H9 (cell line): ENCODE data around the gene PLD1. TPM values are rescaled to one million over a fixed set of nuclear protein-coding genes. Genes with fewer than 3 reads are reported as not detected.

Source experiments
- DNase-seq: peaks from one replicate; pipeline ENCODE4 v3.0.0-alpha.2; 2017
- H2AFZ ChIP-seq: one replicate; pipeline ENCODE4 v1.6.1; 2013; ENCODE audit warnings: mild to moderate bottlenecking, low read length, control low read depth, moderate library complexity
- H2AK5ac ChIP-seq: 2 replicates; pipeline ENCODE4 v1.6.1; 2013; ENCODE audit warnings: low read length, control low read depth, mixed read lengths; ENCODE audit not compliant: insufficient read length
- H2BK120ac ChIP-seq: one replicate; pipeline ENCODE4 v1.6.1; 2013; ENCODE audit warnings: low read depth, mild to moderate bottlenecking, low read length, control low read depth, inconsistent platforms; ENCODE audit not compliant: poor library complexity, severe bottlenecking
- H2BK12ac ChIP-seq: 2 replicates; pipeline ENCODE4 v1.6.1; 2013; ENCODE audit warnings: low read length, control low read depth, mixed read lengths, low read depth; ENCODE audit not compliant: insufficient read length
- H2BK15ac ChIP-seq: 2 replicates; pipeline ENCODE4 v1.6.1; 2013; ENCODE audit warnings: low read depth, low read length, control low read depth
- H2BK20ac ChIP-seq: one replicate; pipeline ENCODE4 v1.6.1; 2013; ENCODE audit warnings: low read depth, mild to moderate bottlenecking, low read length, control low read depth, inconsistent platforms; ENCODE audit not compliant: poor library complexity, severe bottlenecking
- H2BK5ac ChIP-seq: 2 replicates; pipeline ENCODE4 v1.6.1; 2013; ENCODE audit warnings: low read length, control low read depth, mixed read lengths; ENCODE audit not compliant: insufficient read length
- H3K14ac ChIP-seq: 2 replicates; pipeline ENCODE4 v1.6.1; 2013; ENCODE audit warnings: low read length, control low read depth; ENCODE audit not compliant: insufficient read depth
- H3K18ac ChIP-seq: 2 replicates; pipeline ENCODE4 v1.6.1; 2013; ENCODE audit warnings: low read depth, mild to moderate bottlenecking, mixed read lengths, low read length, control low read depth; ENCODE audit not compliant: insufficient read length
- H3K23ac ChIP-seq: 2 replicates; pipeline ENCODE4 v1.6.1; 2013; ENCODE audit warnings: low read length, control low read depth, mixed read lengths, low read depth; ENCODE audit not compliant: insufficient read length
- H3K23me2 ChIP-seq: 2 replicates; pipeline ENCODE4 v1.6.1; 2013; ENCODE audit warnings: low read depth, mild to moderate bottlenecking, mixed read lengths, low read length, control low read depth; ENCODE audit not compliant: insufficient read length, poor library complexity, severe bottlenecking
- H3K27ac ChIP-seq: 2 replicates; pipeline ENCODE4 v1.5.1; 2013; ENCODE audit warnings: low read length, control low read depth, mixed read lengths, low read depth; ENCODE audit not compliant: insufficient read length
- H3K27me3 ChIP-seq: 2 replicates; pipeline ENCODE4 v1.6.1; 2013; ENCODE audit warnings: low read length, control low read depth, inconsistent platforms; ENCODE audit not compliant: insufficient read depth
- H3K4ac ChIP-seq: 2 replicates; pipeline ENCODE4 v1.6.1; 2013; ENCODE audit warnings: low read depth, mild to moderate bottlenecking, control low read depth, inconsistent platforms, low read length, moderate library complexity
- H3K4me1 ChIP-seq: 2 replicates; pipeline ENCODE4 v1.6.1; 2013; ENCODE audit warnings: low read length, control low read depth, inconsistent platforms; ENCODE audit not compliant: insufficient read depth
- H3K4me2 ChIP-seq: 2 replicates; pipeline ENCODE4 v1.6.1; 2013; ENCODE audit warnings: low read length, control low read depth, mixed read lengths; ENCODE audit not compliant: insufficient read length, insufficient read depth
- H3K56ac ChIP-seq: 2 replicates; pipeline ENCODE4 v1.6.1; 2013; ENCODE audit warnings: low read depth, mild to moderate bottlenecking, mixed read lengths, low read length, control low read depth; ENCODE audit not compliant: insufficient read length
- H3K79me1 ChIP-seq: 2 replicates; pipeline ENCODE4 v1.6.1; 2013; ENCODE audit warnings: low read depth, mild to moderate bottlenecking, moderate library complexity, low read length, control low read depth, inconsistent platforms; ENCODE audit not compliant: insufficient read depth, poor library complexity, severe bottlenecking
- H3K79me2 ChIP-seq: 2 replicates; pipeline ENCODE4 v1.6.1; 2013; ENCODE audit warnings: low read length, control low read depth, inconsistent platforms; ENCODE audit not compliant: insufficient read depth
- H3K9ac ChIP-seq: 2 replicates; pipeline ENCODE4 v1.6.1; 2013; ENCODE audit warnings: low read length, control low read depth, mixed read lengths; ENCODE audit not compliant: insufficient read length; ENCODE audit errors: extremely low read depth
- H3K9me3 ChIP-seq: one replicate; pipeline ENCODE4 v1.6.1; 2013; ENCODE audit warnings: low read depth, low read length, inconsistent platforms; ENCODE audit not compliant: control insufficient read depth
- H3T11ph ChIP-seq: one replicate; pipeline ENCODE4 v1.6.1; 2013; ENCODE audit warnings: mild to moderate bottlenecking, low read length, control low read depth, inconsistent platforms
- H4K20me1 ChIP-seq: one replicate; pipeline ENCODE4 v1.6.1; 2013; ENCODE audit not compliant: control insufficient read depth, insufficient read length, insufficient read depth
- H4K5ac ChIP-seq: 2 replicates; pipeline ENCODE4 v1.6.1; 2013; ENCODE audit warnings: low read depth, mild to moderate bottlenecking, mixed read lengths, low read length, control low read depth; ENCODE audit not compliant: insufficient read length
- H4K8ac ChIP-seq: replicated peaks from 2 replicates; pipeline ENCODE4 v1.6.1; 2013; ENCODE audit warnings: low read length, control low read depth, mixed read lengths, low read depth; ENCODE audit not compliant: insufficient read length
- H4K91ac ChIP-seq: 2 replicates; pipeline ENCODE4 v1.6.1; 2013; ENCODE audit warnings: low read depth, mild to moderate bottlenecking, moderate library complexity, mixed read lengths, low read length, control low read depth; ENCODE audit not compliant: insufficient read length
- H3K27ac Mint-ChIP-seq, 3 experiments: 2 replicates in 2 of 3; 3 replicates in 1 of 3; pipeline ENCODE4 v1.8.0; 2020 to 2021; ENCODE audit warnings: mixed read lengths in 3 of 3, mild to moderate bottlenecking in 1 of 3, moderate library complexity in 1 of 3
- H3K27me3 Mint-ChIP-seq: 2 replicates; pipeline ENCODE4 v1.8.0; 2021; ENCODE audit warnings: low read depth, mild to moderate bottlenecking, moderate library complexity, mixed read lengths
- H3K36me3 Mint-ChIP-seq, 3 experiments: 2 replicates in 2 of 3; 3 replicates in 1 of 3; pipeline ENCODE4 v1.8.0; 2020 to 2021; ENCODE audit warnings: low read depth in 3 of 3, mixed read lengths in 3 of 3; ENCODE audit not compliant: insufficient read depth in 1 of 3
- H3K4me1 Mint-ChIP-seq, 2 experiments: 2 replicates each; pipeline ENCODE4 v1.8.0; 2020; ENCODE audit warnings: mixed read lengths in 2 of 2
- H3K4me3 Mint-ChIP-seq, 2 experiments: 2 replicates in 1 of 2; 3 replicates in 1 of 2; pipeline ENCODE4 v1.8.0; 2020 to 2021; ENCODE audit warnings: mild to moderate bottlenecking in 2 of 2, mixed read lengths in 2 of 2, moderate library complexity in 1 of 2
- H3K9me3 Mint-ChIP-seq, 2 experiments: 2 replicates in 1 of 2; 3 replicates in 1 of 2; pipeline ENCODE4 v1.8.0; 2020; ENCODE audit warnings: mild to moderate bottlenecking in 2 of 2, mixed read lengths in 2 of 2, moderate library complexity in 1 of 2
- WGBS: extraction: QIAGEN DNeasy Blood & Tissue Kit; methylation state at CpG from one replicate; pipeline ENCODE4 v1.1.7; 2013; ENCODE audit warnings: missing lambda C conversion rate, low lambda C conversion rate, mixed read lengths; ENCODE audit not compliant: insufficient read length; ENCODE audit errors: extremely low coverage; 5-methylcytosine and 5-hydroxymethylcytosine counted together
- total RNA-seq: library from RNA; stranded (reverse); gene quantifications from 2 replicates; pipeline ENCODE4 v1.2.1, GENCODE V29; 2021
- TF ChIP-seq, protein P1 (sequence below): fragments of 200-600 bp; sonication (generic); conservative IDR thresholded peaks from 3 replicates; pipeline ENCODE4 v1.8.0; 2021; ENCODE audit warnings: antibody characterized with exemption, mild to moderate bottlenecking

Gene PLD1
- total RNA-seq, 1 experiment from 2014 or later = 1.8 TPM

DNA sequence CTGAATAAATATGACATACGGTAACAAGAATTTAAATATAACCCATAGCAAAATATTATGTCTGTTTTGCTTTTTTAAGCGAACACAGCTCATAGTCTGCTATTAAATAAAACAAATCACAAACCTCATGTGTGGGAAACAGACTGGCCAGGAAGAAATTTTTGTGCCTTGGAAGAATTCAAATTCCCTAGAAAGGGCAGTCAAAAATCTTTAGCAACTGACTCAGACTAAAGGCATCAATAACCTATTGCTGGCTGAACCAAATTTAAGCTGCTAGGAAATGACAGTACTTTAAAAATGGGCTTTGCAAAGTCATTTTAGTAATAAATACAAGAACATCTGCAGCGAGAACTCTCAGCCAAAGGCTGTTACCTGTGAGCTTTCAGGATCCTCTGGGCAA lies 151.4 kb downstream of the PLD1 start:
- no peaks in the 10 kb centered on the region for H3K4me1 Mint-ChIP-seq
- Histone ChIP-seq H3K27me3 (no peaks in the 10 kb centered on the region), H4K8ac (no peak overlapping the region), H2AFZ (no peak overlapping the region), H4K91ac (no peak overlapping the region), H2BK12ac (no peak overlapping the region), H4K5ac (no peak overlapping the region), H2BK15ac (no peak overlapping the region), H3K27ac (no peak overlapping the region), H3K4me2 (no peak overlapping the region), H2BK5ac (no peak overlapping the region), H2BK20ac (no peak overlapping the region), H2BK120ac (no peak overlapping the region), H3K4ac (no peak overlapping the region), H3K23ac (no peak overlapping the region), H2AK5ac (no peak overlapping the region), H3K4me1 (no peaks in the 10 kb centered on the region), H3K56ac (no peak overlapping the region), H3K9ac (no peak overlapping the region), H3K14ac (no peak overlapping the region), H3K23me2 (no peaks in the 10 kb centered on the region), H3K79me2 (no peaks in the 10 kb centered on the region), H3K9me3 (no peaks in the 10 kb centered on the region), H3T11ph (no peak overlapping the region), H4K20me1 (no peaks in the 10 kb centered on the region), H3K18ac (no peak overlapping the region), H3K79me1 (no peaks in the 10 kb centered on the region)
- WGBS = no CpG with 5 or more reads among the region's 3 CpGs
- no peak overlapping the region for H3K27ac Mint-ChIP-seq
- no peak for DNase-seq
- TF ChIP-seq, protein P1, sequence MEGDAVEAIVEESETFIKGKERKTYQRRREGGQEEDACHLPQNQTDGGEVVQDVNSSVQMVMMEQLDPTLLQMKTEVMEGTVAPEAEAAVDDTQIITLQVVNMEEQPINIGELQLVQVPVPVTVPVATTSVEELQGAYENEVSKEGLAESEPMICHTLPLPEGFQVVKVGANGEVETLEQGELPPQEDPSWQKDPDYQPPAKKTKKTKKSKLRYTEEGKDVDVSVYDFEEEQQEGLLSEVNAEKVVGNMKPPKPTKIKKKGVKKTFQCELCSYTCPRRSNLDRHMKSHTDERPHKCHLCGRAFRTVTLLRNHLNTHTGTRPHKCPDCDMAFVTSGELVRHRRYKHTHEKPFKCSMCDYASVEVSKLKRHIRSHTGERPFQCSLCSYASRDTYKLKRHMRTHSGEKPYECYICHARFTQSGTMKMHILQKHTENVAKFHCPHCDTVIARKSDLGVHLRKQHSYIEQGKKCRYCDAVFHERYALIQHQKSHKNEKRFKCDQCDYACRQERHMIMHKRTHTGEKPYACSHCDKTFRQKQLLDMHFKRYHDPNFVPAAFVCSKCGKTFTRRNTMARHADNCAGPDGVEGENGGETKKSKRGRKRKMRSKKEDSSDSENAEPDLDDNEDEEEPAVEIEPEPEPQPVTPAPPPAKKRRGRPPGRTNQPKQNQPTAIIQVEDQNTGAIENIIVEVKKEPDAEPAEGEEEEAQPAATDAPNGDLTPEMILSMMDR = no peak
- no peaks in the 10 kb centered on the region for H3K36me3 Mint-ChIP-seq
- H3K4me3 Mint-ChIP-seq = no peak overlapping the region
- H3K27me3 Mint-ChIP-seq = no peaks in the 10 kb centered on the region
- no peaks in the 10 kb centered on the region for H3K9me3 Mint-ChIP-seq
